H1 (cell line): ENCODE results near the gene OCSTAMP. TPM values are rescaled to one million over a fixed set of nuclear protein-coding genes. Genes with fewer than 3 reads are reported as not detected.

ENCODE experiments used
- CTCF ChIA-PET: fragments of 300-600 bp; sonication (Branson Sonifier 250); formaldehyde crosslinking; loops from one replicate; lab custom pipeline; 2021; ENCODE audit not compliant: partially characterized antibody; lab: Charles Lee
- POLR2A ChIA-PET: fragments of 300-600 bp; sonication (Branson Sonifier 250); formaldehyde crosslinking; loops from one replicate; lab custom pipeline; 2021; ENCODE audit warnings: inconsistent platforms; ENCODE audit not compliant: partially characterized antibody; lab: Charles Lee
- DNase-seq, 2 experiments: peaks; one replicate each; pipeline versions ENCODE4 v3.0.0 to v3.0.0-alpha.2; 2010 to 2022; ENCODE audit warnings: low spot score in 2 of 2, low read depth in 1 of 2, mixed read lengths in 1 of 2
- FAIRE-seq: peaks from 2 replicates; lab custom pipeline; 2011; peaks lifted over from hg19 to GRCh38; lab: Jason Lieb, UNC
- H2AFZ ChIP-seq: 2 replicates; pipeline ENCODE4 v1.8.1; 2012; ENCODE audit warnings: low read length, inconsistent platforms
- H2AK5ac ChIP-seq: 2 replicates; pipeline ENCODE4 v1.6.1; 2013; ENCODE audit warnings: low read depth, low read length
- H2BK120ac ChIP-seq: replicated peaks from 2 replicates; pipeline ENCODE3; 2013; ENCODE audit warnings: low read depth, low read length, inconsistent platforms
- H2BK12ac ChIP-seq: 2 replicates; pipeline ENCODE4 v1.6.1; 2013; ENCODE audit warnings: low read depth, low read length
- H2BK15ac ChIP-seq: 2 replicates; pipeline ENCODE4 v1.6.1; 2013; ENCODE audit warnings: low read length
- H2BK20ac ChIP-seq: 2 replicates; pipeline ENCODE4 v1.6.1; 2013; ENCODE audit warnings: low read length
- H2BK5ac ChIP-seq: 2 replicates; pipeline ENCODE4 v1.6.1; 2013; ENCODE audit warnings: low read depth, low read length
- H3K14ac ChIP-seq: 2 replicates; pipeline ENCODE4 v1.6.1; 2013; ENCODE audit warnings: inconsistent platforms; ENCODE audit not compliant: insufficient read length
- H3K18ac ChIP-seq: 2 replicates; pipeline ENCODE4 v1.6.1; 2013; ENCODE audit warnings: low read length; ENCODE audit errors: extremely low read depth
- H3K23ac ChIP-seq: 2 replicates; pipeline ENCODE4 v1.6.1; 2013; ENCODE audit warnings: inconsistent platforms; ENCODE audit not compliant: insufficient read length
- H3K23me2 ChIP-seq: 2 replicates; pipeline ENCODE4 v1.6.1; 2013; ENCODE audit warnings: low read depth, low read length
- H3K27ac ChIP-seq: 2 replicates; pipeline ENCODE4 v1.6.1; 2011; ENCODE audit warnings: low read depth, low read length, inconsistent platforms
- H3K27me3 ChIP-seq, 4 experiments: replicated peaks in 1 of 4; 1 replicate in 1 of 4; 2 replicates in 3 of 4; pipeline versions ENCODE4 v1.6.1 to v1.8.1; 2011 to 2013; ENCODE audit warnings: low read length in 3 of 4, mild to moderate bottlenecking in 3 of 4, inconsistent platforms in 2 of 4, mixed read lengths in 2 of 4, moderate library complexity in 1 of 4; ENCODE audit not compliant: control insufficient read depth in 3 of 4, insufficient read depth in 3 of 4; ENCODE audit errors: extremely low read depth in 1 of 4
- H3K36me3 ChIP-seq, 4 experiments: 2 replicates each; pipeline versions ENCODE4 v1.6.1 to v1.8.1; 2011 to 2013; ENCODE audit warnings: mild to moderate bottlenecking in 4 of 4, low read length in 3 of 4, moderate library complexity in 2 of 4, control low read depth in 1 of 4, inconsistent platforms in 1 of 4; ENCODE audit not compliant: insufficient read depth in 4 of 4, control insufficient read depth in 2 of 4
- H3K4ac ChIP-seq: replicated peaks from 2 replicates; pipeline ENCODE3; 2013; ENCODE audit warnings: low read length, low read depth, mixed read lengths, inconsistent platforms; ENCODE audit not compliant: insufficient read length
- H3K4me1 ChIP-seq, 4 experiments: replicated peaks in 1 of 4; 1 replicate in 1 of 4; 2 replicates in 3 of 4; pipeline versions ENCODE4 v1.6.1 to v1.8.1; 2011 to 2013; ENCODE audit warnings: low read length in 3 of 4, inconsistent platforms in 2 of 4, mixed read lengths in 1 of 4; ENCODE audit not compliant: insufficient read depth in 4 of 4, control insufficient read depth in 3 of 4
- H3K4me2 ChIP-seq, 2 experiments: 2 replicates each; pipeline versions ENCODE4 v1.6.1 to v1.8.1; 2011 to 2013; ENCODE audit warnings: low read depth in 2 of 2, low read length in 2 of 2, control low read depth in 1 of 2, inconsistent platforms in 1 of 2, mild to moderate bottlenecking in 1 of 2; ENCODE audit not compliant: insufficient read depth in 1 of 2
- H3K4me3 ChIP-seq, 4 experiments: fragments of 200-600, 300-600 bp in 1 of 4; sonication (generic), shearing (Covaris generic), sonication (Bioruptor Twin) in 1 of 4; 2 replicates each; pipeline versions ENCODE4 v1.5.1 to v1.8.1; 2011 to 2016; ENCODE audit warnings: low read length in 4 of 4, low read depth in 3 of 4, control low read depth in 2 of 4, inconsistent platforms in 2 of 4, mild to moderate bottlenecking in 2 of 4, mixed read lengths in 1 of 4, moderate library complexity in 1 of 4; ENCODE audit not compliant: insufficient read depth in 2 of 4; ENCODE audit errors: extremely low read depth in 1 of 4
- H3K56ac ChIP-seq: replicated peaks from 2 replicates; pipeline ENCODE3; 2013; ENCODE audit warnings: low read depth, mild to moderate bottlenecking, mixed read lengths, low read length, inconsistent platforms; ENCODE audit not compliant: insufficient read length
- H3K79me1 ChIP-seq: 2 replicates; pipeline ENCODE4 v1.6.1; 2013; ENCODE audit warnings: low read depth, low read length, control low read depth
- H3K79me2 ChIP-seq, 2 experiments: 2 replicates each; pipeline versions ENCODE4 v1.6.1 to v1.8.1; 2012 to 2013; ENCODE audit warnings: low read length in 2 of 2, mild to moderate bottlenecking in 2 of 2, inconsistent platforms in 1 of 2; ENCODE audit not compliant: insufficient read depth in 2 of 2, control insufficient read depth in 1 of 2
- H3K9ac ChIP-seq, 4 experiments: replicated peaks in 1 of 4; 1 replicate in 1 of 4; 2 replicates in 3 of 4; pipeline versions ENCODE4 v1.6.1 to v1.8.1; 2011 to 2013; ENCODE audit warnings: low read depth in 3 of 4, low read length in 3 of 4, control low read depth in 2 of 4, mild to moderate bottlenecking in 2 of 4, moderate library complexity in 2 of 4, inconsistent platforms in 1 of 4; ENCODE audit errors: extremely low read depth in 1 of 4
- H3K9me3 ChIP-seq, 2 experiments: 2 replicates each; pipeline versions ENCODE4 v1.6.1 to v1.8.1; 2012 to 2013; ENCODE audit warnings: mild to moderate bottlenecking in 2 of 2, moderate library complexity in 2 of 2, control low read depth in 1 of 2, inconsistent platforms in 1 of 2, low read depth in 1 of 2, low read length in 1 of 2, mixed read lengths in 1 of 2; ENCODE audit not compliant: insufficient read depth in 2 of 2
- H4K20me1 ChIP-seq, 2 experiments: replicated peaks in 1 of 2; 2 replicates each; pipeline versions ENCODE3 to v1.8.1; 2011 to 2013; ENCODE audit warnings: inconsistent platforms in 2 of 2, low read length in 2 of 2, mild to moderate bottlenecking in 1 of 2; ENCODE audit not compliant: insufficient read depth in 2 of 2, control insufficient read depth in 1 of 2
- H4K5ac ChIP-seq: 2 replicates; pipeline ENCODE4 v1.6.1; 2013; ENCODE audit warnings: low read length, low read depth, mixed read lengths, inconsistent platforms; ENCODE audit not compliant: insufficient read length
- H4K8ac ChIP-seq: 2 replicates; pipeline ENCODE4 v1.8.0; 2013; ENCODE audit warnings: mild to moderate bottlenecking, moderate library complexity, low read length, inconsistent platforms; ENCODE audit not compliant: insufficient read depth; ENCODE audit errors: extremely low read depth
- H4K91ac ChIP-seq: replicated peaks from 2 replicates; pipeline ENCODE3; 2013; ENCODE audit warnings: low read length, mixed read lengths, inconsistent platforms; ENCODE audit not compliant: insufficient read length
- KDM5A ChIP-seq: fragments of 200-600 bp; IDR thresholded peaks from 2 replicates; pipeline ENCODE4 v1.7.1; 2012; ENCODE audit warnings: mild to moderate bottlenecking, low read length, inconsistent platforms, mixed read lengths
- POLR2A ChIP-seq, 2 experiments: IDR thresholded peaks; 1 replicate in 1 of 2; 2 replicates in 1 of 2; pipeline ENCODE4 v1.6.1; 2011; ENCODE audit warnings: low read depth in 2 of 2, low read length in 2 of 2, mild to moderate bottlenecking in 2 of 2; ENCODE audit errors: control extremely low read depth in 1 of 2
- USF2 ChIP-seq: IDR thresholded peaks from 2 replicates; pipeline ENCODE4 v1.6.1; 2011; ENCODE audit warnings: low read length, improper control_type of control experiment
- WGBS, 2 experiments: shearing (Covaris generic) in 1 of 2; methylation state at CpG; one replicate each; pipeline versions ENCODE4 v1.1.6 to v1.1.7; 2013 to 2015; ENCODE audit warnings: low lambda C conversion rate in 2 of 2, mixed read lengths in 2 of 2, inconsistent platforms in 1 of 2, low coverage in 1 of 2, missing lambda C conversion rate in 1 of 2; ENCODE audit not compliant: insufficient replicate concordance in 2 of 2, insufficient coverage in 1 of 2, insufficient read length in 1 of 2; ENCODE audit errors: extremely low coverage in 1 of 2, missing lambda C conversion rate in 1 of 2; 5-methylcytosine and 5-hydroxymethylcytosine counted together
- polyA plus RNA-seq, 7 experiments: library from polyadenylated mRNA; depleted of rRNA in 3 of 7; stranded (reverse) in 5 of 7; unstranded in 2 of 7; fragments of >200 nt in 5 of 7; fragments of 200-250 nt in 2 of 7; gene quantifications; 1 replicate in 5 of 7; 2 replicates in 1 of 7; 4 replicates in 1 of 7; pipeline versions ENCODE4 v1.2.1 to v1.2.3, GENCODE V29; 2011 to 2013; ENCODE audit warnings: missing spikeins in 2 of 7, mixed read lengths in 2 of 7
- total RNA-seq: library from RNA; stranded (reverse); fragmentation: NEBNext Ultra II Directional; extraction: Animal tissue kit (Norgen Biotek cat#: 25700); gene quantifications from 2 replicates; pipeline ENCODE4 v1.2.1, GENCODE V29; 2021

OCSTAMP gene
- total and polyA plus RNA-seq, 2 of the 8 experiments (the other 6 are each of a cell fraction or from before 2014, with no cell fraction given) = 0.09 to 0.13 TPM

GRCh38 chr20:46546298-46546697 lies 4.2 kb downstream of the OCSTAMP start:
- Histone ChIP-seq H4K8ac (no peak overlapping the region), H3K4me1 (peaks cover 0 to 7% (median 2%) of the 10 kb centered on the region in 4 experiments; a peak in 5 of 7 replicates), H2AK5ac (no peak overlapping the region), H3K14ac (no peak overlapping the region), H3K27ac (no peak overlapping the region), H3K79me2 (no peaks in the 10 kb centered on the region), H3K23me2 (no peaks in the 10 kb centered on the region), H3K4me3 (no peak overlapping the region), H4K5ac (no peak overlapping the region), H2BK120ac (no peak overlapping the region), H3K36me3 (no peaks in the 10 kb centered on the region), H2BK12ac (no peak overlapping the region), H3K27me3 (no peaks in the 10 kb centered on the region; a peak in 2 of 7 replicates), H4K20me1 (no peaks in the 10 kb centered on the region), H2BK20ac (no peak overlapping the region), H3K9me3 (no peaks in the 10 kb centered on the region), H2BK5ac (no peak overlapping the region), H3K9ac (no peak overlapping the region), H3K4ac (no peak overlapping the region), H3K79me1 (no peaks in the 10 kb centered on the region), H3K56ac (no peak overlapping the region), H3K18ac (no peak overlapping the region), H4K91ac (no peak overlapping the region), H2AFZ (no peak overlapping the region), H2BK15ac (no peak overlapping the region), H3K4me2 (no peak overlapping the region), H3K23ac (no peak overlapping the region)
- CTCF ChIA-PET = interaction anchor here (0.6 to 3.0 kb wide), 4 partner anchors 9 to 135 kb away, joined by 3 to 22 read pairs (median 4); no protein-coding TSS in a partner anchor
- DNase-seq = no peak
- POLR2A ChIA-PET = no interaction called here
- TF ChIP-seq POLR2A (IDR thresholded peaks at IDR 0.05; ENCODE audit: control extremely low read depth in 1 of 2, low read depth in 2 of 2, low read length in 2 of 2) (no peak), KDM5A (no peak), USF2 (peak; percentile 28; the same call in 1 of the 2 replicates)
- FAIRE-seq = no peak
- 91% methylated on average over 3 of the region's 3 CpGs; no CpG with 5 or more reads in 1 of the 2 experiments for WGBS, 2 experiments
